IMR-90 (cell line): Measurements from ENCODE around the gene PRELID2. TPM values are rescaled to one million over a fixed set of nuclear protein-coding genes. Genes with fewer than 3 reads are reported as not detected.

Experiments used
- ATAC-seq: fragments of 200-7000 bp; cut with Tn5 transposase; 2 replicates; pipeline ENCODE4 v1.9.1; 2020; ENCODE audit warnings: low read depth, mild to moderate bottlenecking, moderate library complexity
- BruUV-seq: library from RNA; stranded (reverse); fragments of 400-500 nt; replicated peaks from 2 replicates; lab custom pipeline; 2021; lab: Mats Ljungman, UMichigan
- CTCF ChIA-PET: fragments of 300-600 bp; formaldehyde crosslinking; extraction: SDS; loops from one replicate; lab custom pipeline; 2021; ENCODE audit warnings: antibody characterized with exemption; lab: Yijun Ruan, JAX
- POLR2A ChIA-PET: fragments of 300-600 bp; sonication (Branson Sonifier 250); formaldehyde crosslinking; loops from one replicate; lab custom pipeline; 2022; ENCODE audit warnings: antibody characterized with exemption; ENCODE audit not compliant: unreplicated experiment; lab: Charles Lee
- DNase-seq: peaks from one replicate; pipeline ENCODE4 v3.0.0; 2013
- H2AFZ ChIP-seq: replicated peaks from 2 replicates; pipeline ENCODE3; 2013; ENCODE audit warnings: low read length, mild to moderate bottlenecking; ENCODE audit not compliant: poor library complexity
- H2AK5ac ChIP-seq: 2 replicates; pipeline ENCODE4 v1.6.1; 2013; ENCODE audit warnings: low read depth, low read length, inconsistent platforms
- H2AK9ac ChIP-seq: replicated peaks from 2 replicates; pipeline ENCODE3; 2013; ENCODE audit warnings: mild to moderate bottlenecking, low read depth, low read length, moderate library complexity; ENCODE audit not compliant: poor library complexity
- H2BK120ac ChIP-seq: 2 replicates; pipeline ENCODE4 v1.6.1; 2013; ENCODE audit warnings: low read depth, low read length, inconsistent platforms
- H2BK15ac ChIP-seq: 3 replicates; pipeline ENCODE4 v1.6.1; 2013; ENCODE audit warnings: low read depth, low read length, inconsistent platforms
- H2BK20ac ChIP-seq: 2 replicates; pipeline ENCODE4 v1.6.1; 2013; ENCODE audit warnings: low read depth, mild to moderate bottlenecking, inconsistent platforms, low read length, moderate library complexity
- H2BK5ac ChIP-seq: 2 replicates; pipeline ENCODE4 v1.6.1; 2013; ENCODE audit warnings: mild to moderate bottlenecking, low read depth, low read length, inconsistent platforms; ENCODE audit not compliant: poor library complexity, severe bottlenecking
- H3K14ac ChIP-seq: replicated peaks from 2 replicates; pipeline ENCODE4 v1.6.1; 2013; ENCODE audit warnings: low read depth, low read length, inconsistent platforms
- H3K18ac ChIP-seq: 2 replicates; pipeline ENCODE4 v1.6.1; 2013; ENCODE audit warnings: low read depth, low read length, control low read depth
- H3K23ac ChIP-seq: 2 replicates; pipeline ENCODE4 v1.6.1; 2013; ENCODE audit warnings: low read depth, low read length, inconsistent platforms
- H3K27ac ChIP-seq: 2 replicates; pipeline ENCODE4 v1.5.1; 2013; ENCODE audit warnings: mild to moderate bottlenecking, control low read depth, low read length; ENCODE audit not compliant: insufficient read depth
- H3K27me3 ChIP-seq: 2 replicates; pipeline ENCODE4 v1.6.1; 2013; ENCODE audit warnings: low read length; ENCODE audit not compliant: control insufficient read depth, insufficient read depth
- H3K36me3 ChIP-seq: 2 replicates; pipeline ENCODE4 v1.6.1; 2013; ENCODE audit warnings: low read length, mixed read lengths; ENCODE audit not compliant: control insufficient read depth, insufficient read depth
- H3K4ac ChIP-seq: 2 replicates; pipeline ENCODE4 v1.6.1; 2013; ENCODE audit warnings: low read depth, low read length, inconsistent platforms
- H3K4me1 ChIP-seq: 2 replicates; pipeline ENCODE4 v1.6.1; 2013; ENCODE audit warnings: low read length, mixed read lengths; ENCODE audit not compliant: control insufficient read depth, insufficient read depth
- H3K4me2 ChIP-seq: 2 replicates; pipeline ENCODE4 v1.6.1; 2013; ENCODE audit warnings: low read depth, mild to moderate bottlenecking, control low read depth, low read length, moderate library complexity
- H3K4me3 ChIP-seq: 2 replicates; pipeline ENCODE4 v1.5.1; 2013; ENCODE audit warnings: low read depth, mild to moderate bottlenecking, control low read depth, low read length, moderate library complexity; ENCODE audit not compliant: insufficient read depth
- H3K56ac ChIP-seq: 2 replicates; pipeline ENCODE4 v1.6.1; 2013; ENCODE audit warnings: low read length, inconsistent platforms; ENCODE audit not compliant: insufficient read depth; ENCODE audit errors: extremely low read depth
- H3K79me1 ChIP-seq, 2 experiments: 2 replicates each; pipeline ENCODE4 v1.6.1; 2013; ENCODE audit warnings: low read length in 2 of 2, inconsistent platforms in 1 of 2, low read depth in 1 of 2
- H3K9ac ChIP-seq: 2 replicates; pipeline ENCODE4 v1.6.1; 2013; ENCODE audit warnings: low read depth, low read length, control low read depth
- H3K9me1 ChIP-seq: 2 replicates; pipeline ENCODE4 v1.6.1; 2013; ENCODE audit warnings: low read length, inconsistent platforms; ENCODE audit not compliant: insufficient read depth
- H3K9me3 ChIP-seq: 2 replicates; pipeline ENCODE4 v1.6.1; 2013; ENCODE audit warnings: low read length; ENCODE audit not compliant: control insufficient read depth, insufficient read depth
- H4K20me1 ChIP-seq: 2 replicates; pipeline ENCODE4 v1.6.1; 2013; ENCODE audit warnings: low read length, inconsistent platforms; ENCODE audit not compliant: insufficient read depth
- H4K5ac ChIP-seq: 2 replicates; pipeline ENCODE4 v1.6.1; 2013; ENCODE audit warnings: mild to moderate bottlenecking, low read depth, low read length, control low read depth
- H4K8ac ChIP-seq, 2 experiments: 2 replicates each; pipeline ENCODE4 v1.6.1; 2013; ENCODE audit warnings: low read depth in 2 of 2, low read length in 2 of 2, control low read depth in 1 of 2, inconsistent platforms in 1 of 2
- H4K91ac ChIP-seq: 2 replicates; pipeline ENCODE4 v1.6.1; 2013; ENCODE audit warnings: low read depth, low read length, inconsistent platforms; ENCODE audit not compliant: insufficient read depth
- MAFK ChIP-seq: IDR thresholded peaks from 2 replicates; pipeline ENCODE4 v1.6.1; 2012; ENCODE audit warnings: low read depth, low read length, improper control_type of control experiment
- NFE2L2 ChIP-seq: fragments of 150-350 bp; IDR thresholded peaks from 2 replicates; pipeline ENCODE4 v1.6.1; 2016; ENCODE audit warnings: low read depth, mild to moderate bottlenecking, low read length
- WGBS, 2 experiments: methylation state at CpG; one replicate each; pipeline versions ENCODE4 v1.1.5 to v1.1.7; 2013; ENCODE audit warnings: missing lambda C conversion rate in 2 of 2; ENCODE audit not compliant: insufficient read length in 1 of 2; ENCODE audit errors: extremely low coverage in 2 of 2; 5-methylcytosine and 5-hydroxymethylcytosine counted together
- dilution Hi-C: fragments of 300-500 bp; cut with HindIII; formaldehyde crosslinking; loops from one replicate; pipeline ENCODE4 v1.14.3; 2018; ENCODE audit warnings: low sequenced_read_pairs; ENCODE audit not compliant: unreplicated experiment
- in situ Hi-C: fragments of 300-500 bp; cut with MboI; formaldehyde crosslinking; loops from 3 replicates; pipeline ENCODE4 v1.14.3; 2019; ENCODE audit warnings: low sequenced_read_pairs, inconsistent platforms, mixed read lengths
- intact Hi-C: fragments of 100-400 bp; cut with micrococcal nuclease; formaldehyde crosslinking; loops from 2 replicates; pipeline ENCODE4 v1.10.0; 2022
- polyA plus RNA-seq, 3 experiments: library from polyadenylated mRNA; depleted of rRNA; stranded (reverse); fragments of >200 nt; gene quantifications; 2 replicates each; pipeline ENCODE4 v1.2.3, GENCODE V29; 2012; ENCODE audit warnings: low replicate concordance in 1 of 3
- total RNA-seq: library from RNA; depleted of rRNA; stranded (reverse); fragments of >200 nt; gene quantifications from 2 replicates; pipeline ENCODE4 v1.2.3, GENCODE V29; 2012

PRELID2 gene
- total and polyA plus RNA-seq, 2 of the 4 experiments (the other 2 are of a cell fraction) = 4.9 to 8.6 TPM

DNA sequence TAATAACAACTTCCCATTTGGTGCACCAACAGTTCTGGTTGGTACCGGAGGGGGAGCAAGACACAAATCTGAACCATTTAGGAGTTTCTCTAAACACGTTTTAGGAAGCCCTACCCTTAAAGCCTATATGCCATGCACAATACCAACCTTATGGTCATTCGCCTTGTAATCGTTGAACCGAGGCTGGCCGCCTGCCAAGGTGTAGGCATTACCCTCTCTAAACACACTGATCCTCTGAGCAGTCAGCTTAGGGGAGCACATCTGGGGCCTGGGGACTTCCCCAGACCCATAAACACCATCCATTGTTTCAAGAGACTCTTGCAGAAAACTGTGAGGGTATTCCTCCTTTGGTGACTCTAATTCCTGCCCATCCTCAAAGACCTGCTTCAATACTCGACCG is 37.3 kb upstream of the PRELID2 start:
- dilution Hi-C loops = no loop called here
- WGBS, 2 experiments = 80% methylated on average over 1 of the region's 8 CpGs; no CpG with 5 or more reads in 1 of the 2 experiments

More for the DNA sequence above, 37.3 kb upstream of the PRELID2 start:
- no peaks in the 10 kb centered on the region for H3K9me3 ChIP-seq
- no peaks in the 10 kb centered on the region for H4K20me1 ChIP-seq
- in situ Hi-C loops (no loop called here), intact Hi-C loops (no loop called here)
- no TSS peak for BruUV-seq
- no peak for DNase-seq
- H3K79me1 ChIP-seq = no peaks in the 10 kb centered on the region
- no peak overlapping the region for H4K8ac ChIP-seq
- H3K36me3 ChIP-seq = no peaks in the 10 kb centered on the region
- H3K4me3 ChIP-seq = no peak overlapping the region
- peaks cover 2% of the 10 kb centered on the region for H3K4me1 ChIP-seq
- peaks cover 9% of the 10 kb centered on the region for H3K27me3 ChIP-seq
- H2AK5ac ChIP-seq = no peak overlapping the region
- no peaks in the 10 kb centered on the region for H3K9me1 ChIP-seq
- no peak overlapping the region for H3K4me2 ChIP-seq
- no peak overlapping the region for H3K18ac ChIP-seq
- H3K4ac ChIP-seq = no peak overlapping the region
- ChIA-PET POLR2A (no interaction called here), CTCF (no interaction called here)
- H2BK20ac ChIP-seq = no peak overlapping the region
- H4K91ac ChIP-seq = no peak overlapping the region
- no peak overlapping the region for H3K27ac ChIP-seq
- ATAC-seq = no peak
- no peak overlapping the region for H3K23ac ChIP-seq
- H2BK5ac ChIP-seq = no peak overlapping the region
- no peak overlapping the region for H2BK120ac ChIP-seq
- TF ChIP-seq MAFK (no peak), NFE2L2 (no peak)
- no peak overlapping the region for H2AFZ ChIP-seq
- H3K9ac ChIP-seq = no peak overlapping the region
- no peak overlapping the region for H3K56ac ChIP-seq
- no peak overlapping the region for H2BK15ac ChIP-seq
- no peak overlapping the region for H4K5ac ChIP-seq
- H2AK9ac ChIP-seq = no peak overlapping the region
- no peak overlapping the region for H3K14ac ChIP-seq
